IMR-90 (cell line): Measurements from ENCODE around the gene FLACC1. TPM values are rescaled to one million over a fixed set of nuclear protein-coding genes. Genes with fewer than 3 reads are reported as not detected.

Experiments
- ATAC-seq: fragments of 200-7000 bp; cut with Tn5 transposase; 2 replicates; pipeline ENCODE4 v1.9.1; 2020; ENCODE audit warnings: low read depth, mild to moderate bottlenecking, moderate library complexity
- BruUV-seq: library from RNA; stranded (reverse); fragments of 400-500 nt; replicated peaks from 2 replicates; lab custom pipeline; 2021; lab: Mats Ljungman, UMichigan
- CTCF ChIA-PET: fragments of 300-600 bp; formaldehyde crosslinking; extraction: SDS; loops from one replicate; lab custom pipeline; 2021; ENCODE audit warnings: antibody characterized with exemption; lab: Yijun Ruan, JAX
- POLR2A ChIA-PET: fragments of 300-600 bp; sonication (Branson Sonifier 250); formaldehyde crosslinking; loops from one replicate; lab custom pipeline; 2022; ENCODE audit warnings: antibody characterized with exemption; ENCODE audit not compliant: unreplicated experiment; lab: Charles Lee
- DNase-seq: peaks from one replicate; pipeline ENCODE4 v3.0.0; 2013
- H2AFZ ChIP-seq: replicated peaks from 2 replicates; pipeline ENCODE3; 2013; ENCODE audit warnings: low read length, mild to moderate bottlenecking; ENCODE audit not compliant: poor library complexity
- H2AK5ac ChIP-seq: 2 replicates; pipeline ENCODE4 v1.6.1; 2013; ENCODE audit warnings: low read depth, low read length, inconsistent platforms
- H2AK9ac ChIP-seq: replicated peaks from 2 replicates; pipeline ENCODE3; 2013; ENCODE audit warnings: mild to moderate bottlenecking, low read depth, low read length, moderate library complexity; ENCODE audit not compliant: poor library complexity
- H2BK120ac ChIP-seq: 2 replicates; pipeline ENCODE4 v1.6.1; 2013; ENCODE audit warnings: low read depth, low read length, inconsistent platforms
- H2BK15ac ChIP-seq: 3 replicates; pipeline ENCODE4 v1.6.1; 2013; ENCODE audit warnings: low read depth, low read length, inconsistent platforms
- H2BK20ac ChIP-seq: 2 replicates; pipeline ENCODE4 v1.6.1; 2013; ENCODE audit warnings: low read depth, mild to moderate bottlenecking, inconsistent platforms, low read length, moderate library complexity
- H2BK5ac ChIP-seq: 2 replicates; pipeline ENCODE4 v1.6.1; 2013; ENCODE audit warnings: mild to moderate bottlenecking, low read depth, low read length, inconsistent platforms; ENCODE audit not compliant: poor library complexity, severe bottlenecking
- H3K14ac ChIP-seq: replicated peaks from 2 replicates; pipeline ENCODE4 v1.6.1; 2013; ENCODE audit warnings: low read depth, low read length, inconsistent platforms
- H3K18ac ChIP-seq: 2 replicates; pipeline ENCODE4 v1.6.1; 2013; ENCODE audit warnings: low read depth, low read length, control low read depth
- H3K23ac ChIP-seq: 2 replicates; pipeline ENCODE4 v1.6.1; 2013; ENCODE audit warnings: low read depth, low read length, inconsistent platforms
- H3K27ac ChIP-seq: 2 replicates; pipeline ENCODE4 v1.5.1; 2013; ENCODE audit warnings: mild to moderate bottlenecking, control low read depth, low read length; ENCODE audit not compliant: insufficient read depth
- H3K27me3 ChIP-seq: 2 replicates; pipeline ENCODE4 v1.6.1; 2013; ENCODE audit warnings: low read length; ENCODE audit not compliant: control insufficient read depth, insufficient read depth
- H3K36me3 ChIP-seq: 2 replicates; pipeline ENCODE4 v1.6.1; 2013; ENCODE audit warnings: low read length, mixed read lengths; ENCODE audit not compliant: control insufficient read depth, insufficient read depth
- H3K4ac ChIP-seq: 2 replicates; pipeline ENCODE4 v1.6.1; 2013; ENCODE audit warnings: low read depth, low read length, inconsistent platforms
- H3K4me1 ChIP-seq: 2 replicates; pipeline ENCODE4 v1.6.1; 2013; ENCODE audit warnings: low read length, mixed read lengths; ENCODE audit not compliant: control insufficient read depth, insufficient read depth
- H3K4me2 ChIP-seq: 2 replicates; pipeline ENCODE4 v1.6.1; 2013; ENCODE audit warnings: low read depth, mild to moderate bottlenecking, control low read depth, low read length, moderate library complexity
- H3K4me3 ChIP-seq: 2 replicates; pipeline ENCODE4 v1.5.1; 2013; ENCODE audit warnings: low read depth, mild to moderate bottlenecking, control low read depth, low read length, moderate library complexity; ENCODE audit not compliant: insufficient read depth
- H3K56ac ChIP-seq: 2 replicates; pipeline ENCODE4 v1.6.1; 2013; ENCODE audit warnings: low read length, inconsistent platforms; ENCODE audit not compliant: insufficient read depth; ENCODE audit errors: extremely low read depth
- H3K79me1 ChIP-seq, 2 experiments: 2 replicates each; pipeline ENCODE4 v1.6.1; 2013; ENCODE audit warnings: low read length in 2 of 2, inconsistent platforms in 1 of 2, low read depth in 1 of 2
- H3K9ac ChIP-seq: 2 replicates; pipeline ENCODE4 v1.6.1; 2013; ENCODE audit warnings: low read depth, low read length, control low read depth
- H3K9me1 ChIP-seq: 2 replicates; pipeline ENCODE4 v1.6.1; 2013; ENCODE audit warnings: low read length, inconsistent platforms; ENCODE audit not compliant: insufficient read depth
- H3K9me3 ChIP-seq: 2 replicates; pipeline ENCODE4 v1.6.1; 2013; ENCODE audit warnings: low read length; ENCODE audit not compliant: control insufficient read depth, insufficient read depth
- H4K20me1 ChIP-seq: 2 replicates; pipeline ENCODE4 v1.6.1; 2013; ENCODE audit warnings: low read length, inconsistent platforms; ENCODE audit not compliant: insufficient read depth
- H4K5ac ChIP-seq: 2 replicates; pipeline ENCODE4 v1.6.1; 2013; ENCODE audit warnings: mild to moderate bottlenecking, low read depth, low read length, control low read depth
- H4K8ac ChIP-seq, 2 experiments: 2 replicates each; pipeline ENCODE4 v1.6.1; 2013; ENCODE audit warnings: low read depth in 2 of 2, low read length in 2 of 2, control low read depth in 1 of 2, inconsistent platforms in 1 of 2
- H4K91ac ChIP-seq: 2 replicates; pipeline ENCODE4 v1.6.1; 2013; ENCODE audit warnings: low read depth, low read length, inconsistent platforms; ENCODE audit not compliant: insufficient read depth
- POLR2A ChIP-seq: IDR thresholded peaks from 2 replicates; pipeline ENCODE4 v1.6.1; 2012; ENCODE audit warnings: mild to moderate bottlenecking, low read depth, low read length
- WGBS, 2 experiments: methylation state at CpG; one replicate each; pipeline versions ENCODE4 v1.1.5 to v1.1.7; 2013; ENCODE audit warnings: missing lambda C conversion rate in 2 of 2; ENCODE audit not compliant: insufficient read length in 1 of 2; ENCODE audit errors: extremely low coverage in 2 of 2; 5-methylcytosine and 5-hydroxymethylcytosine counted together
- dilution Hi-C: fragments of 300-500 bp; cut with HindIII; formaldehyde crosslinking; loops from one replicate; pipeline ENCODE4 v1.14.3; 2018; ENCODE audit warnings: low sequenced_read_pairs; ENCODE audit not compliant: unreplicated experiment
- in situ Hi-C: fragments of 300-500 bp; cut with MboI; formaldehyde crosslinking; loops from 3 replicates; pipeline ENCODE4 v1.14.3; 2019; ENCODE audit warnings: low sequenced_read_pairs, inconsistent platforms, mixed read lengths
- intact Hi-C: fragments of 100-400 bp; cut with micrococcal nuclease; formaldehyde crosslinking; loops from 2 replicates; pipeline ENCODE4 v1.10.0; 2022
- polyA plus RNA-seq, 3 experiments: library from polyadenylated mRNA; depleted of rRNA; stranded (reverse); fragments of >200 nt; gene quantifications; 2 replicates each; pipeline ENCODE4 v1.2.3, GENCODE V29; 2012; ENCODE audit warnings: low replicate concordance in 1 of 3
- total RNA-seq: library from RNA; depleted of rRNA; stranded (reverse); fragments of >200 nt; gene quantifications from 2 replicates; pipeline ENCODE4 v1.2.3, GENCODE V29; 2012

Gene FLACC1
- total and polyA plus RNA-seq, 2 of the 4 experiments (the other 2 are of a cell fraction), result 0.32 to 0.54 TPM

DNA sequence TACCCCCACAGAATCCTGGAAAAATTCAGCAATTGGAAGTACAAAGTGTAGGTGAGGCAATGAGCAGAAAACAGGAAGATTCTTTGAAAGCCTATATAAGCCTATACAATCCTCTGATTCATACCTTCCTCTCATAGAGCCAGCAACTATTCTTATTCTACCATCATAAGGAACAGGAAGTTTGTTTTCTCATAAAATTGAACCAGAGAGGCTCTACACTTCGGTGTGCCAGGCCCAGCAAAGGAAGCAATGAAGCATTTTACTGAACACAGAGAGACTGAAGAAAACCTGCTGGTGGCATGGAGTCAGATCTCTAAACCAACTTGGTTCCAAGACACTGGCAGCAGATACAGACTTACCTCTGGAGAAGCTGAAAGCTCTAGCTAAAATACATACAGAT is 78.1 kb downstream of the FLACC1 start:
- H3K27me3 ChIP-seq, result no peaks in the 10 kb centered on the region
- in situ Hi-C loops (no loop called here), dilution Hi-C loops (no loop called here), intact Hi-C loops (no loop called here)
- H2BK5ac ChIP-seq, result no peak overlapping the region
- H4K20me1 ChIP-seq, result no peaks in the 10 kb centered on the region
- H2BK120ac ChIP-seq, result no peak overlapping the region
- H3K18ac ChIP-seq, result no peak overlapping the region
- no peak overlapping the region for H3K9ac ChIP-seq
- H2AK5ac ChIP-seq, result no peak overlapping the region
- no peak overlapping the region for H2BK15ac ChIP-seq
- no peak overlapping the region for H3K23ac ChIP-seq
- H3K9me1 ChIP-seq, result 0 out of 2 replicates have a peak, but pooled peaks cover 4% of the 10 kb centered on the region
- H3K79me1 ChIP-seq, result no peaks in the 10 kb centered on the region
- no peak for DNase-seq
- H3K36me3 ChIP-seq, result peaks cover 10% of the 10 kb centered on the region
- WGBS, 2 experiments, result no CpG with 5 or more reads among the region's 1 CpG
- no peak overlapping the region for H4K91ac ChIP-seq
- no peak overlapping the region for H4K5ac ChIP-seq
- no peak for TF ChIP-seq POLR2A
- no peak overlapping the region for H2AFZ ChIP-seq
- no peaks in the 10 kb centered on the region for H3K9me3 ChIP-seq
- ChIA-PET POLR2A (no interaction called here), CTCF (no interaction called here)
- no peaks in the 10 kb centered on the region for H3K4me1 ChIP-seq
- no peak for ATAC-seq
- H2BK20ac ChIP-seq, result no peak overlapping the region
- no TSS peak for BruUV-seq
- H2AK9ac ChIP-seq, result no peak overlapping the region
- H3K4me2 ChIP-seq, result no peak overlapping the region
- H4K8ac ChIP-seq, result no peak overlapping the region
- no peak overlapping the region for H3K56ac ChIP-seq
- H3K14ac ChIP-seq, result no peak overlapping the region
- no peak overlapping the region for H3K4me3 ChIP-seq
- H3K4ac ChIP-seq, result no peak overlapping the region
- H3K27ac ChIP-seq, result no peak overlapping the region
